Activated B cell treated with CpG ODN at 0.5 μM for 24 hours (primary cell): Measurements from ENCODE around the gene ST6GALNAC3. TPM values are rescaled to one million over a fixed set of nuclear protein-coding genes. Genes with fewer than 3 reads are reported as not detected.

ENCODE experiments used
- ATAC-seq: fragments of 200-7000 bp; cut with Tn5 transposase; one replicate; pipeline ENCODE4 v1.10.0; 2021; ENCODE audit warnings: low read depth, mild to moderate bottlenecking, moderate library complexity
- CTCF ChIA-PET: fragments of 350-600 bp; sonication (Branson Sonifier 250); formaldehyde crosslinking; loops from one replicate; lab custom pipeline; 2021; ENCODE audit warnings: antibody characterized with exemption; lab: Charles Lee
- POLR2A ChIA-PET: fragments of 350-600 bp; sonication (Branson Sonifier 250); formaldehyde crosslinking; loops from one replicate; lab custom pipeline; 2021; ENCODE audit warnings: antibody characterized with exemption; lab: Charles Lee
- DNase-seq: peaks from one replicate; pipeline ENCODE4 v3.0.0; 2022
- H3K27ac Mint-ChIP-seq: one replicate; pipeline ENCODE4 v1.8.0; 2020; ENCODE audit warnings: mixed read lengths
- H3K27me3 Mint-ChIP-seq: one replicate; pipeline ENCODE4 v1.8.0; 2021; ENCODE audit warnings: mixed read lengths
- H3K36me3 Mint-ChIP-seq: one replicate; pipeline ENCODE4 v1.8.0; 2021; ENCODE audit warnings: low read depth, mixed read lengths
- H3K4me1 Mint-ChIP-seq: one replicate; pipeline ENCODE4 v1.8.0; 2021; ENCODE audit warnings: mixed read lengths
- H3K4me3 Mint-ChIP-seq: one replicate; pipeline ENCODE4 v1.8.0; 2020; ENCODE audit warnings: mild to moderate bottlenecking, mixed read lengths
- H3K9me3 Mint-ChIP-seq: one replicate; pipeline ENCODE4 v1.8.0; 2020; ENCODE audit warnings: mixed read lengths
- CTCF ChIP-seq: fragments of 200-600 bp; IDR thresholded peaks from one replicate; pipeline ENCODE4 v1.8.0; 2022; ENCODE audit warnings: antibody characterized with exemption, mild to moderate bottlenecking
- intact Hi-C: fragments of 100-400 bp; cut with micrococcal nuclease; formaldehyde crosslinking; loops from one replicate; pipeline ENCODE4 v1.15.1; 2024
- total RNA-seq: library from RNA; stranded (reverse); gene quantifications from 2 replicates; pipeline ENCODE4 v1.2.3, GENCODE V29; 2022

ST6GALNAC3 gene
- total RNA-seq, 1 donor from 2014 or later = 12.6 TPM

- Mint-ChIP-seq H3K27me3 (no peaks in the 10 kb centered on the region), H3K27ac (no peak overlapping the region), H3K9me3 (no peaks in the 10 kb centered on the region), H3K36me3 (no peaks in the 10 kb centered on the region), H3K4me3 (no peak overlapping the region), H3K4me1 (no peaks in the 10 kb centered on the region)
- no peak for TF ChIP-seq CTCF
- ChIA-PET POLR2A (no interaction called here), CTCF (no interaction called here)
- intact Hi-C loops = no loop called here
- DNase-seq (no peak), ATAC-seq (no peak)
Measured at GRCh38 chr1:76546354-76546933, 471.9 kb downstream of the ST6GALNAC3 start.

GRCh38 chr1:76547916-76548315 is 473.4 kb downstream of the ST6GALNAC3 start:
- Mint-ChIP-seq H3K36me3 (no peaks in the 10 kb centered on the region), H3K9me3 (no peaks in the 10 kb centered on the region), H3K27me3 (no peaks in the 10 kb centered on the region), H3K4me1 (no peaks in the 10 kb centered on the region), H3K4me3 (no peak overlapping the region), H3K27ac (no peak overlapping the region)
- CTCF ChIA-PET = no interaction called here
- no peak for ATAC-seq
- POLR2A ChIA-PET = no interaction called here
- intact Hi-C loops = no loop called here
- no peak for DNase-seq
- no peak for TF ChIP-seq CTCF

GRCh38 chr1:76548513-76549100 is 474.1 kb downstream of the ST6GALNAC3 start:
- H3K27ac Mint-ChIP-seq = no peak overlapping the region
- H3K4me1 Mint-ChIP-seq = no peaks in the 10 kb centered on the region
- DNase-seq (no peak), ATAC-seq (no peak)
- POLR2A ChIA-PET = no interaction called here
- H3K9me3 Mint-ChIP-seq = no peaks in the 10 kb centered on the region
- TF ChIP-seq CTCF = no peak
- no peaks in the 10 kb centered on the region for H3K36me3 Mint-ChIP-seq
- no peaks in the 10 kb centered on the region for H3K27me3 Mint-ChIP-seq
- CTCF ChIA-PET = no interaction called here
- H3K4me3 Mint-ChIP-seq = no peak overlapping the region
- intact Hi-C loops = no loop called here

- Mint-ChIP-seq H3K4me1 (no peaks in the 10 kb centered on the region), H3K9me3 (no peaks in the 10 kb centered on the region), H3K27me3 (no peaks in the 10 kb centered on the region), H3K27ac (no peak overlapping the region), H3K36me3 (no peaks in the 10 kb centered on the region), H3K4me3 (no peak overlapping the region)
- DNase-seq (no peak), ATAC-seq (no peak)
- intact Hi-C loops = no loop called here
- TF ChIP-seq CTCF = no peak
- CTCF ChIA-PET = no interaction called here
- POLR2A ChIA-PET = no interaction called here
Measured at GRCh38 chr1:76554283-76554682, 479.7 kb downstream of the ST6GALNAC3 start.

GRCh38 chr1:76562292-76562691 is 487.7 kb downstream of the ST6GALNAC3 start:
- H3K4me1 Mint-ChIP-seq = no peaks in the 10 kb centered on the region
- intact Hi-C loops = no loop called here
- no peak for TF ChIP-seq CTCF
- H3K36me3 Mint-ChIP-seq = no peaks in the 10 kb centered on the region
- DNase-seq (no peak), ATAC-seq (no peak)
- ChIA-PET POLR2A (no interaction called here), CTCF (no interaction called here)
- H3K27ac Mint-ChIP-seq = no peak overlapping the region
- H3K27me3 Mint-ChIP-seq = no peaks in the 10 kb centered on the region
- H3K9me3 Mint-ChIP-seq = no peaks in the 10 kb centered on the region
- no peak overlapping the region for H3K4me3 Mint-ChIP-seq
